K562 (cell line): ENCODE data around the gene STX1B. TPM values are rescaled to one million over a fixed set of nuclear protein-coding genes. Genes with fewer than 3 reads are reported as not detected.

Experiments
- ELF2 ChIP-seq: fragments of 250-450 bp; sonication (Bioruptor Pico); IDR thresholded peaks from 2 replicates; pipeline ENCODE4 v1.5.0; 2021; ENCODE audit warnings: mild to moderate bottlenecking
- ETS2 ChIP-seq: IDR thresholded peaks from 2 replicates; pipeline ENCODE4 v1.6.1; 2016; ENCODE audit warnings: borderline replicate concordance, missing genetic modification characterization, mild to moderate bottlenecking, moderate library complexity, missing compliant biosample characterization; ENCODE audit not compliant: poor library complexity, severe bottlenecking
- HDAC2 ChIP-seq: fragments of 450-650 bp; IDR thresholded peaks from 2 replicates; pipeline ENCODE4 v1.6.1; 2016; ENCODE audit warnings: mild to moderate bottlenecking
- KDM1A ChIP-seq, 2 experiments: fragments of 450-650 bp; IDR thresholded peaks; 2 replicates each; pipeline ENCODE4 v1.6.1; 2016; ENCODE audit warnings: mild to moderate bottlenecking in 2 of 2
- MEF2D ChIP-seq: conservative IDR thresholded peaks from 2 replicates; pipeline ENCODE4 v1.6.1; 2016; ENCODE audit warnings: low read depth, missing genetic modification characterization, missing compliant biosample characterization
- NR2F6 ChIP-seq: fragments of 450-650 bp; formaldehyde crosslinking; IDR thresholded peaks from 2 replicates; pipeline ENCODE4 v1.4.0; 2020; ENCODE audit warnings: mild to moderate bottlenecking
- NRF1 ChIP-seq, 2 experiments: fragments of 450-650 bp; IDR thresholded peaks in 1 of 2; conservative IDR thresholded peaks in 1 of 2; 2 replicates each; pipeline ENCODE4 v1.6.1; 2014; ENCODE audit warnings: mild to moderate bottlenecking in 2 of 2
- PCBP2 ChIP-seq: fragments of 200-400 bp; formaldehyde crosslinking; IDR thresholded peaks from 2 replicates; pipeline ENCODE4 v1.6.1; 2018; ENCODE audit warnings: low read length, low read depth, mild to moderate bottlenecking, moderate library complexity; ENCODE audit not compliant: poor library complexity, severe bottlenecking
- PURB ChIP-seq: sonication (generic); formaldehyde crosslinking; IDR thresholded peaks from 2 replicates; pipeline ENCODE4 v1.9.0; 2021; ENCODE audit warnings: low read depth, mild to moderate bottlenecking, missing genetic modification reagents
- RBM25 ChIP-seq: fragments of 200-400 bp; formaldehyde crosslinking; IDR thresholded peaks from 2 replicates; pipeline ENCODE4 v1.6.1; 2018; ENCODE audit warnings: low read length, low read depth, moderate library complexity; ENCODE audit not compliant: severe bottlenecking
- ZBTB9 ChIP-seq: fragments of 450-650 bp; formaldehyde crosslinking; IDR thresholded peaks from 2 replicates; pipeline ENCODE4 v1.4.0; 2020; ENCODE audit warnings: mild to moderate bottlenecking, moderate library complexity
- ZFP36 ChIP-seq: fragments of 150-350 bp; IDR thresholded peaks from 2 replicates; pipeline ENCODE4 v1.6.1; 2018; ENCODE audit warnings: low read length, low read depth; ENCODE audit not compliant: partially characterized antibody
- polyA plus RNA-seq, 8 experiments: library from polyadenylated mRNA; depleted of rRNA in 4 of 8; stranded (reverse) in 5 of 8; unstranded in 3 of 8; fragments of >200 nt; fragmentation: Nextera tagmentation in 2 of 8; fragmentation: Illumina TruSeq in 1 of 8; extraction: Ambion mirVana in 2 of 8; extraction: Trizol in 1 of 8; gene quantifications; 2 replicates each; pipeline versions ENCODE4 v1.2.1 to v1.2.3, GENCODE V29; 2011 to 2014; ENCODE audit warnings: inconsistent platforms in 1 of 8, missing spikeins in 1 of 8
- total RNA-seq, 7 experiments: library from RNA; depleted of rRNA in 6 of 7; stranded (reverse); fragments of >200 nt in 6 of 7; fragmentation: Illumina TruSeq in 2 of 7; extraction: Trizol in 2 of 7; gene quantifications; 2 replicates each; pipeline versions ENCODE4 v1.2.1 to v1.2.3, GENCODE V29; 2011 to 2021; ENCODE audit warnings: low replicate concordance in 1 of 7

STX1B gene
- total and polyA plus RNA-seq, 9 of the 15 experiments (the other 6 are each of a cell fraction or from before 2014, with no cell fraction given), result 0.07 to 2.5 (median 0.86) TPM

GRCh38 chr16:31008551-31008950, 1.9 kb downstream of the STX1B start (continued):
- TF ChIP-seq MEF2D (tag) (no peak), ETS2 (tag) (no peak), PURB (CRISPR knock-in tag) (no peak), NR2F6 (CRISPR knock-in tag) (no peak), ZFP36 (peak; percentile 68), HDAC2 (peak; percentile 24; the same call in 1 of the 2 replicates), RBM25 (peak; percentile 89), KDM1A (IDR thresholded peaks at IDR 0.05) (peak; percentile 44 to 60), ZBTB9 (CRISPR knock-in tag) (no peak), NRF1 (conservative IDR thresholded peaks at IDR 0.05 in 1 of 2, IDR thresholded peaks at IDR 0.05 in 1 of 2) (no peak), PCBP2 (no peak), ELF2 (CRISPR knock-in tag) (no peak)
